Stimulated activated CD8-positive, alpha-beta memory T cell treated with anti-CD3 and anti-CD28 coated beads, Interleukin-15, amount 100 ng/mL, for 4 hours (primary cell): ENCODE data around the gene PRM3.
"Not testable (repeated sequence)": the region's sequence is repeated elsewhere in the genome, so short reads cannot be mapped to it uniquely, and the experiment has no call there.

ENCODE experiments used
- DNase-seq, 2 donors: peaks; one replicate each; pipeline ENCODE4 v3.0.0-alpha.2; 2020; ENCODE audit warnings: low read depth in 2 of 2

Gene PRM3

GRCh38 chr16:11303405-11304138, 30.1 kb upstream of the PRM3 start:
- no peak for DNase-seq

GRCh38 chr16:11302977-11303376, 29.5 kb upstream of the PRM3 start:
- DNase-seq, result no peak

- DNase-seq, result no peak
Measured at GRCh38 chr16:11301645-11302501, 28.4 kb upstream of the PRM3 start.

GRCh38 chr16:11300560-11300892, 27.1 kb upstream of the PRM3 start:
- DNase-seq, result no peak

GRCh38 chr16:11299865-11300559, 26.6 kb upstream of the PRM3 start:
- no peak for DNase-seq

GRCh38 chr16:11298950-11299547, 25.6 kb upstream of the PRM3 start:
- not testable (repeated sequence) for DNase-seq

GRCh38 chr16:11298143-11298900, 24.9 kb upstream of the PRM3 start:
- DNase-seq, result no peak

- peak; percentile 41 to 57 for DNase-seq
Measured at GRCh38 chr16:11297492-11298142, 24.2 kb upstream of the PRM3 start.

- no peak for DNase-seq
Measured at GRCh38 chr16:11296706-11297491, 23.5 kb upstream of the PRM3 start.

- no peak for DNase-seq
Measured at GRCh38 chr16:11296351-11296705, 22.9 kb upstream of the PRM3 start.

- no peak for DNase-seq
Measured at GRCh38 chr16:11295672-11296071, 22.2 kb upstream of the PRM3 start.

- no peak for DNase-seq
Measured at GRCh38 chr16:11292076-11292748, 18.8 kb upstream of the PRM3 start.

- DNase-seq, result no peak
Measured at GRCh38 chr16:11291091-11291703, 17.8 kb upstream of the PRM3 start.

- DNase-seq, result no peak
Measured at GRCh38 chr16:11290102-11290893, 16.9 kb upstream of the PRM3 start.

- not testable (repeated sequence) for DNase-seq
Measured at GRCh38 chr16:11289696-11290095, 16.3 kb upstream of the PRM3 start.

- no peak for DNase-seq
Measured at GRCh38 chr16:11289202-11289601, 15.8 kb upstream of the PRM3 start.

GRCh38 chr16:11285842-11286241, 12.4 kb upstream of the PRM3 start:
- DNase-seq, result no peak

GRCh38 chr16:11283820-11284248, 10.4 kb upstream of the PRM3 start:
- no peak for DNase-seq
